Lower leg skin (tissue), 3 donors: ENCODE measurements around the gene KLK4.

Experiments used
- CTCF ChIP-seq, 3 donors: fragments of 450-650 bp; IDR thresholded peaks; one replicate each; pipeline ENCODE4 v1.5.1; 2016; ENCODE audit warnings: antibody characterized with exemption in 3 of 3, mild to moderate bottlenecking in 3 of 3, moderate library complexity in 2 of 3
- POLR2A ChIP-seq, 2 donors: fragments of 450-650 bp; IDR thresholded peaks; one replicate each; pipeline ENCODE4 v1.6.1; 2016 to 2017; ENCODE audit warnings: antibody characterized with exemption in 2 of 2, mild to moderate bottlenecking in 1 of 2, moderate library complexity in 1 of 2

GRCh38 chr19:50933640-50934039, 22.4 kb upstream of the KLK4 start:
- TF ChIP-seq CTCF (IDR thresholded peaks at IDR 0.05) (no peak), POLR2A (IDR thresholded peaks at IDR 0.05) (no peak)
